HG02623 (cell line): Measurements from ENCODE around the gene RNF212.
A peak's percentile ranks its signal among the peaks of the same experiment; 100 is the strongest.

Source experiments
- ATAC-seq: cut with Tn5 transposase; IDR thresholded peaks from one replicate; pipeline ENCODE4 v1.9.1; 2021; ENCODE audit warnings: moderate library complexity; ENCODE audit not compliant: unreplicated experiment

RNF212 gene

GRCh38 chr4:1036976-1037810 lies 76.2 kb downstream of the RNF212 start:
- ATAC-seq = no peak

- no peak for ATAC-seq
Measured at GRCh38 chr4:1036095-1036494, 77.3 kb downstream of the RNF212 start.

- no peak for ATAC-seq
Measured at GRCh38 chr4:1035510-1035909, 77.9 kb downstream of the RNF212 start.

GRCh38 chr4:1033840-1034551 lies 79.4 kb downstream of the RNF212 start:
- ATAC-seq = no peak

GRCh38 chr4:1032861-1033260 lies 80.5 kb downstream of the RNF212 start:
- ATAC-seq = no peak

GRCh38 chr4:1031956-1032795 lies 81.2 kb downstream of the RNF212 start:
- ATAC-seq = no peak

- no peak for ATAC-seq
Measured at GRCh38 chr4:1031346-1031745, 82.0 kb downstream of the RNF212 start.

GRCh38 chr4:1030559-1030958 lies 82.8 kb downstream of the RNF212 start:
- ATAC-seq = no peak

GRCh38 chr4:1030031-1030430 lies 83.3 kb downstream of the RNF212 start:
- no peak for ATAC-seq

- ATAC-seq = no peak
Measured at GRCh38 chr4:1029529-1029928, 83.8 kb downstream of the RNF212 start.

GRCh38 chr4:1028574-1029220 lies 84.7 kb downstream of the RNF212 start:
- no peak for ATAC-seq

GRCh38 chr4:1027915-1028238 lies 85.5 kb downstream of the RNF212 start:
- no peak for ATAC-seq

GRCh38 chr4:1027219-1027914 lies 86.0 kb downstream of the RNF212 start:
- no peak for ATAC-seq

- peak; percentile 50 for ATAC-seq
Measured at GRCh38 chr4:1026115-1026514, 87.2 kb downstream of the RNF212 start.

- no peak for ATAC-seq
Measured at GRCh38 chr4:1024882-1025545, 88.3 kb downstream of the RNF212 start.

- no peak for ATAC-seq
Measured at GRCh38 chr4:1023895-1024740, 89.2 kb downstream of the RNF212 start.

GRCh38 chr4:1023075-1023640 lies 90.2 kb downstream of the RNF212 start:
- ATAC-seq = no peak

- no peak for ATAC-seq
Measured at GRCh38 chr4:1022739-1023066, 90.7 kb downstream of the RNF212 start.
